IMR-90 (cell line): Measurements from ENCODE around the gene HOMEZ. TPM values are rescaled to one million over a fixed set of nuclear protein-coding genes. Genes with fewer than 3 reads are reported as not detected.

Experiments used
- ATAC-seq: fragments of 200-7000 bp; cut with Tn5 transposase; 2 replicates; pipeline ENCODE4 v1.9.1; 2020; ENCODE audit warnings: low read depth, mild to moderate bottlenecking, moderate library complexity
- BruUV-seq: library from RNA; stranded (reverse); fragments of 400-500 nt; replicated peaks from 2 replicates; lab custom pipeline; 2021; lab: Mats Ljungman, UMichigan
- CTCF ChIA-PET: fragments of 300-600 bp; formaldehyde crosslinking; extraction: SDS; loops from one replicate; lab custom pipeline; 2021; ENCODE audit warnings: antibody characterized with exemption; lab: Yijun Ruan, JAX
- POLR2A ChIA-PET: fragments of 300-600 bp; sonication (Branson Sonifier 250); formaldehyde crosslinking; loops from one replicate; lab custom pipeline; 2022; ENCODE audit warnings: antibody characterized with exemption; ENCODE audit not compliant: unreplicated experiment; lab: Charles Lee
- DNase-seq: peaks from one replicate; pipeline ENCODE4 v3.0.0; 2013
- H2AFZ ChIP-seq: replicated peaks from 2 replicates; pipeline ENCODE3; 2013; ENCODE audit warnings: low read length, mild to moderate bottlenecking; ENCODE audit not compliant: poor library complexity
- H2AK5ac ChIP-seq: 2 replicates; pipeline ENCODE4 v1.6.1; 2013; ENCODE audit warnings: low read depth, low read length, inconsistent platforms
- H2AK9ac ChIP-seq: replicated peaks from 2 replicates; pipeline ENCODE3; 2013; ENCODE audit warnings: mild to moderate bottlenecking, low read depth, low read length, moderate library complexity; ENCODE audit not compliant: poor library complexity
- H2BK120ac ChIP-seq: 2 replicates; pipeline ENCODE4 v1.6.1; 2013; ENCODE audit warnings: low read depth, low read length, inconsistent platforms
- H2BK15ac ChIP-seq: 3 replicates; pipeline ENCODE4 v1.6.1; 2013; ENCODE audit warnings: low read depth, low read length, inconsistent platforms
- H2BK20ac ChIP-seq: 2 replicates; pipeline ENCODE4 v1.6.1; 2013; ENCODE audit warnings: low read depth, mild to moderate bottlenecking, inconsistent platforms, low read length, moderate library complexity
- H2BK5ac ChIP-seq: 2 replicates; pipeline ENCODE4 v1.6.1; 2013; ENCODE audit warnings: mild to moderate bottlenecking, low read depth, low read length, inconsistent platforms; ENCODE audit not compliant: poor library complexity, severe bottlenecking
- H3K14ac ChIP-seq: replicated peaks from 2 replicates; pipeline ENCODE4 v1.6.1; 2013; ENCODE audit warnings: low read depth, low read length, inconsistent platforms
- H3K18ac ChIP-seq: 2 replicates; pipeline ENCODE4 v1.6.1; 2013; ENCODE audit warnings: low read depth, low read length, control low read depth
- H3K23ac ChIP-seq: 2 replicates; pipeline ENCODE4 v1.6.1; 2013; ENCODE audit warnings: low read depth, low read length, inconsistent platforms
- H3K27ac ChIP-seq: 2 replicates; pipeline ENCODE4 v1.5.1; 2013; ENCODE audit warnings: mild to moderate bottlenecking, control low read depth, low read length; ENCODE audit not compliant: insufficient read depth
- H3K27me3 ChIP-seq: 2 replicates; pipeline ENCODE4 v1.6.1; 2013; ENCODE audit warnings: low read length; ENCODE audit not compliant: control insufficient read depth, insufficient read depth
- H3K36me3 ChIP-seq: 2 replicates; pipeline ENCODE4 v1.6.1; 2013; ENCODE audit warnings: low read length, mixed read lengths; ENCODE audit not compliant: control insufficient read depth, insufficient read depth
- H3K4ac ChIP-seq: 2 replicates; pipeline ENCODE4 v1.6.1; 2013; ENCODE audit warnings: low read depth, low read length, inconsistent platforms
- H3K4me1 ChIP-seq: 2 replicates; pipeline ENCODE4 v1.6.1; 2013; ENCODE audit warnings: low read length, mixed read lengths; ENCODE audit not compliant: control insufficient read depth, insufficient read depth
- H3K4me2 ChIP-seq: 2 replicates; pipeline ENCODE4 v1.6.1; 2013; ENCODE audit warnings: low read depth, mild to moderate bottlenecking, control low read depth, low read length, moderate library complexity
- H3K4me3 ChIP-seq: 2 replicates; pipeline ENCODE4 v1.5.1; 2013; ENCODE audit warnings: low read depth, mild to moderate bottlenecking, control low read depth, low read length, moderate library complexity; ENCODE audit not compliant: insufficient read depth
- H3K56ac ChIP-seq: 2 replicates; pipeline ENCODE4 v1.6.1; 2013; ENCODE audit warnings: low read length, inconsistent platforms; ENCODE audit not compliant: insufficient read depth; ENCODE audit errors: extremely low read depth
- H3K79me1 ChIP-seq, 2 experiments: 2 replicates each; pipeline ENCODE4 v1.6.1; 2013; ENCODE audit warnings: low read length in 2 of 2, inconsistent platforms in 1 of 2, low read depth in 1 of 2
- H3K9ac ChIP-seq: 2 replicates; pipeline ENCODE4 v1.6.1; 2013; ENCODE audit warnings: low read depth, low read length, control low read depth
- H3K9me1 ChIP-seq: 2 replicates; pipeline ENCODE4 v1.6.1; 2013; ENCODE audit warnings: low read length, inconsistent platforms; ENCODE audit not compliant: insufficient read depth
- H3K9me3 ChIP-seq: 2 replicates; pipeline ENCODE4 v1.6.1; 2013; ENCODE audit warnings: low read length; ENCODE audit not compliant: control insufficient read depth, insufficient read depth
- H4K20me1 ChIP-seq: 2 replicates; pipeline ENCODE4 v1.6.1; 2013; ENCODE audit warnings: low read length, inconsistent platforms; ENCODE audit not compliant: insufficient read depth
- H4K5ac ChIP-seq: 2 replicates; pipeline ENCODE4 v1.6.1; 2013; ENCODE audit warnings: mild to moderate bottlenecking, low read depth, low read length, control low read depth
- H4K8ac ChIP-seq, 2 experiments: 2 replicates each; pipeline ENCODE4 v1.6.1; 2013; ENCODE audit warnings: low read depth in 2 of 2, low read length in 2 of 2, control low read depth in 1 of 2, inconsistent platforms in 1 of 2
- H4K91ac ChIP-seq: 2 replicates; pipeline ENCODE4 v1.6.1; 2013; ENCODE audit warnings: low read depth, low read length, inconsistent platforms; ENCODE audit not compliant: insufficient read depth
- BHLHE40 ChIP-seq: fragments of 150-350 bp; IDR thresholded peaks from 2 replicates; pipeline ENCODE4 v1.6.1; 2016; ENCODE audit warnings: mild to moderate bottlenecking, low read depth, low read length
- CEBPB ChIP-seq: IDR thresholded peaks from 2 replicates; pipeline ENCODE4 v1.6.1; 2012; ENCODE audit warnings: low read depth, low read length, improper control_type of control experiment
- CHD1 ChIP-seq: IDR thresholded peaks from 2 replicates; pipeline ENCODE4 v1.6.1; 2012; ENCODE audit warnings: low read depth, low read length, improper control_type of control experiment
- CTCF ChIP-seq: conservative IDR thresholded peaks from 2 replicates; pipeline ENCODE4 v1.5.1; 2012; ENCODE audit warnings: mild to moderate bottlenecking, low read depth, low read length, improper control_type of control experiment
- ELK1 ChIP-seq: fragments of 150-350 bp; IDR thresholded peaks from 2 replicates; pipeline ENCODE4 v1.6.1; 2016; ENCODE audit warnings: low read depth, mild to moderate bottlenecking, low read length, moderate library complexity, borderline replicate concordance
- FOS ChIP-seq: fragments of 150-350 bp; IDR thresholded peaks from 2 replicates; pipeline ENCODE4 v1.6.1; 2016; ENCODE audit warnings: low read depth, low read length
- MAFK ChIP-seq: IDR thresholded peaks from 2 replicates; pipeline ENCODE4 v1.6.1; 2012; ENCODE audit warnings: low read depth, low read length, improper control_type of control experiment
- MAZ ChIP-seq: IDR thresholded peaks from 2 replicates; pipeline ENCODE4 v1.6.1; 2012; ENCODE audit warnings: low read depth, mild to moderate bottlenecking, low read length, improper control_type of control experiment, moderate library complexity, borderline replicate concordance
- MXI1 ChIP-seq: IDR thresholded peaks from 2 replicates; pipeline ENCODE4 v1.6.1; 2012; ENCODE audit warnings: low read depth, mild to moderate bottlenecking, low read length, moderate library complexity, borderline replicate concordance
- NFE2L2 ChIP-seq: fragments of 150-350 bp; IDR thresholded peaks from 2 replicates; pipeline ENCODE4 v1.6.1; 2016; ENCODE audit warnings: low read depth, mild to moderate bottlenecking, low read length
- POLR2A ChIP-seq: IDR thresholded peaks from 2 replicates; pipeline ENCODE4 v1.6.1; 2012; ENCODE audit warnings: mild to moderate bottlenecking, low read depth, low read length
- RAD21 ChIP-seq: IDR thresholded peaks from 2 replicates; pipeline ENCODE4 v1.6.1; 2012; ENCODE audit warnings: low read length, improper control_type of control experiment
- RCOR1 ChIP-seq: IDR thresholded peaks from 2 replicates; pipeline ENCODE4 v1.6.1; 2012; ENCODE audit warnings: mild to moderate bottlenecking, low read length, improper control_type of control experiment; ENCODE audit not compliant: insufficient replicate concordance
- RFX5 ChIP-seq: IDR thresholded peaks from 2 replicates; pipeline ENCODE4 v1.8.0; 2012; ENCODE audit warnings: low read depth, mild to moderate bottlenecking, low read length, moderate library complexity
- SMC3 ChIP-seq: fragments of 150-350 bp; IDR thresholded peaks from 2 replicates; pipeline ENCODE4 v1.6.1; 2016; ENCODE audit warnings: low read depth, mild to moderate bottlenecking, antibody characterized with exemption, low read length, moderate library complexity
- WGBS, 2 experiments: methylation state at CpG; one replicate each; pipeline versions ENCODE4 v1.1.5 to v1.1.7; 2013; ENCODE audit warnings: missing lambda C conversion rate in 2 of 2; ENCODE audit not compliant: insufficient read length in 1 of 2; ENCODE audit errors: extremely low coverage in 2 of 2; 5-methylcytosine and 5-hydroxymethylcytosine counted together
- dilution Hi-C: fragments of 300-500 bp; cut with HindIII; formaldehyde crosslinking; loops from one replicate; pipeline ENCODE4 v1.14.3; 2018; ENCODE audit warnings: low sequenced_read_pairs; ENCODE audit not compliant: unreplicated experiment
- in situ Hi-C: fragments of 300-500 bp; cut with MboI; formaldehyde crosslinking; loops from 3 replicates; pipeline ENCODE4 v1.14.3; 2019; ENCODE audit warnings: low sequenced_read_pairs, inconsistent platforms, mixed read lengths
- intact Hi-C: fragments of 100-400 bp; cut with micrococcal nuclease; formaldehyde crosslinking; loops from 2 replicates; pipeline ENCODE4 v1.10.0; 2022
- polyA plus RNA-seq, 3 experiments: library from polyadenylated mRNA; depleted of rRNA; stranded (reverse); fragments of >200 nt; gene quantifications; 2 replicates each; pipeline ENCODE4 v1.2.3, GENCODE V29; 2012; ENCODE audit warnings: low replicate concordance in 1 of 3
- total RNA-seq: library from RNA; depleted of rRNA; stranded (reverse); fragments of >200 nt; gene quantifications from 2 replicates; pipeline ENCODE4 v1.2.3, GENCODE V29; 2012
- TF ChIP-seq, protein P1 (sequence below): fragments of 150-350 bp; IDR thresholded peaks from 2 replicates; pipeline ENCODE4 v1.6.1; 2017; ENCODE audit warnings: mild to moderate bottlenecking, antibody characterized with exemption, low read length, low read depth

The HOMEZ gene
- total and polyA plus RNA-seq, 2 of the 4 experiments (the other 2 are of a cell fraction): 7.7 to 9.7 TPM

GRCh38 chr14:23310546-23310945, 24.6 kb upstream of the HOMEZ start:
- CTCF ChIA-PET: interaction anchor here (0.6 kb wide), 1 partner anchor 164 kb away, joined by 3 read pairs; no protein-coding TSS in a partner anchor
- peaks cover 20 to 53% of the 10 kb centered on the region in 2 experiments for H3K79me1 ChIP-seq
- no CpG with 5 or more reads among the region's 1 CpG for WGBS, 2 experiments
- H3K18ac ChIP-seq: no peak overlapping the region
- H3K36me3 ChIP-seq: peaks cover 37% of the 10 kb centered on the region
- intact Hi-C loops: no loop called here
- H3K27me3 ChIP-seq: no peaks in the 10 kb centered on the region
- no peak overlapping the region for H2BK15ac ChIP-seq
- peaks cover 35% of the 10 kb centered on the region for H4K20me1 ChIP-seq
- no peak overlapping the region for H3K4me3 ChIP-seq
- H2BK120ac ChIP-seq: no peak overlapping the region
- H2AFZ ChIP-seq: no peak overlapping the region
- no peak overlapping the region for H2AK5ac ChIP-seq
- no peak overlapping the region for H3K56ac ChIP-seq
- H2BK20ac ChIP-seq: no peak overlapping the region
- no peak overlapping the region for H4K91ac ChIP-seq
- no peak overlapping the region for H2BK5ac ChIP-seq
- in situ Hi-C loops: loop anchor here (25.0 kb wide), 3 partner anchors 773 to 1127 kb away; partner anchors contain the start of genes CBLN3, EMC9, FITM1 and KHNYN
- no peak overlapping the region for H3K27ac ChIP-seq
- dilution Hi-C loops: no loop called here
- no peak overlapping the region for H3K4ac ChIP-seq
- no peak overlapping the region for H3K9ac ChIP-seq
- peaks cover 19% of the 10 kb centered on the region for H3K4me1 ChIP-seq
- H3K23ac ChIP-seq: no peak overlapping the region
- POLR2A ChIA-PET: no interaction called here
- ATAC-seq: no peak
- DNase-seq: no peak
- peaks cover 20% of the 10 kb centered on the region; the same call in 1 of the 2 replicates for H3K9me1 ChIP-seq
- H4K8ac ChIP-seq: no peak overlapping the region
- no TSS peak for BruUV-seq
- H3K9me3 ChIP-seq: no peaks in the 10 kb centered on the region
- H2AK9ac ChIP-seq: no peak overlapping the region
- no peak overlapping the region for H3K4me2 ChIP-seq
- no peak overlapping the region for H3K14ac ChIP-seq
- TF ChIP-seq CEBPB (no peak), CHD1 (no peak), SMC3 (no peak), RFX5 (no peak), RAD21 (no peak), BHLHE40 (no peak), ELK1 (no peak), MAZ (no peak), POLR2A (no peak), RCOR1 (no peak), MAFK (no peak), FOS (no peak), CTCF (no peak), NFE2L2 (no peak), MXI1 (no peak)
- TF ChIP-seq, protein P1, sequence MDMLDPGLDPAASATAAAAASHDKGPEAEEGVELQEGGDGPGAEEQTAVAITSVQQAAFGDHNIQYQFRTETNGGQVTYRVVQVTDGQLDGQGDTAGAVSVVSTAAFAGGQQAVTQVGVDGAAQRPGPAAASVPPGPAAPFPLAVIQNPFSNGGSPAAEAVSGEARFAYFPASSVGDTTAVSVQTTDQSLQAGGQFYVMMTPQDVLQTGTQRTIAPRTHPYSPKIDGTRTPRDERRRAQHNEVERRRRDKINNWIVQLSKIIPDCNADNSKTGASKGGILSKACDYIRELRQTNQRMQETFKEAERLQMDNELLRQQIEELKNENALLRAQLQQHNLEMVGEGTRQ: no peak
- H4K5ac ChIP-seq: no peak overlapping the region
